Measurements from ENCODE around the gene SENP3. TPM values are rescaled to one million over a fixed set of nuclear protein-coding genes. Genes with fewer than 3 reads are reported as not detected.

Gene SENP3
- total and polyA plus RNA-seq, 2 donors: 44.7 to 54.2 TPM

GRCh38 chr17:7618608-7619007, 56.9 kb downstream of the SENP3 start:
- DNase-seq (ENCODE audit: low read depth in 6 of 9, low spot score in 9 of 9): no peak
- peaks cover 7 to 9% of the 10 kb centered on the region in 2 donors for H3K4me1 ChIP-seq (ENCODE audit: control insufficient read depth in 2 of 2, insufficient read depth in 2 of 2, low read length in 2 of 2)
- H3K9me3 ChIP-seq (ENCODE audit: control insufficient read depth in 2 of 2, insufficient read depth in 1 of 2, low read length in 1 of 2): no peaks in the 10 kb centered on the region
- H3K36me3 ChIP-seq (ENCODE audit: control insufficient read depth in 2 of 2, insufficient read depth in 2 of 2, low read length in 1 of 2): no peaks in the 10 kb centered on the region
- H3K27me3 ChIP-seq (ENCODE audit: control insufficient read depth in 2 of 2, insufficient read depth in 1 of 2, low read length in 1 of 2): no peaks in the 10 kb centered on the region
- no peak overlapping the region for H3K27ac ChIP-seq (ENCODE audit: low read depth in 1 of 2, low read length in 1 of 2)
- no peak overlapping the region for H3K4me3 ChIP-seq (ENCODE audit: low read length in 2 of 2)
- WGBS: 90% methylated on average over 5 of the region's 5 CpGs

GRCh38 chr17:7620835-7621234, 59.1 kb downstream of the SENP3 start:
- H3K9me3 ChIP-seq (ENCODE audit: control insufficient read depth in 2 of 2, insufficient read depth in 1 of 2, low read length in 1 of 2): no peaks in the 10 kb centered on the region
- no peaks in the 10 kb centered on the region for H3K27me3 ChIP-seq (ENCODE audit: control insufficient read depth in 2 of 2, insufficient read depth in 1 of 2, low read length in 1 of 2)
- no peak overlapping the region for H3K4me3 ChIP-seq (ENCODE audit: low read length in 2 of 2)
- 97% methylated on average over 8 of the region's 8 CpGs for WGBS
- no peak for DNase-seq (ENCODE audit: low read depth in 6 of 9, low spot score in 9 of 9)
- H3K27ac ChIP-seq (ENCODE audit: low read depth in 1 of 2, low read length in 1 of 2): no peak overlapping the region
- no peaks in the 10 kb centered on the region for H3K36me3 ChIP-seq (ENCODE audit: control insufficient read depth in 2 of 2, insufficient read depth in 2 of 2, low read length in 1 of 2)
- H3K4me1 ChIP-seq (ENCODE audit: control insufficient read depth in 2 of 2, insufficient read depth in 2 of 2, low read length in 2 of 2): no peaks in the 10 kb centered on the region

Other genes with a start within 250 kb of the SENP3 start
Only the 30 nearest of the 31 such genes appear.
- 12.3 TPM for gene NEURL4, start 232.6 kb upstream of the SENP3 start, total RNA-seq
- gene NEURL4, start 232.6 kb upstream of the SENP3 start, polyA plus RNA-seq: 39.6 TPM
- gene ACAP1, start 225.4 kb upstream of the SENP3 start, total RNA-seq: 167 TPM
- 364 TPM for gene ACAP1, start 225.4 kb upstream of the SENP3 start, polyA plus RNA-seq
- gene KCTD11, start 209.8 kb upstream of the SENP3 start, total RNA-seq: 3.0 TPM
- gene KCTD11, start 209.8 kb upstream of the SENP3 start, polyA plus RNA-seq: 9.9 TPM
- not detected for gene TMEM95, start 206.8 kb upstream of the SENP3 start, total RNA-seq
- gene TMEM95, start 206.8 kb upstream of the SENP3 start, polyA plus RNA-seq: 0.05 TPM
- gene TNK1, start 180.8 kb upstream of the SENP3 start, total RNA-seq: 1.8 TPM
- gene TNK1, start 180.8 kb upstream of the SENP3 start, polyA plus RNA-seq: 7.2 TPM
- gene PLSCR3, start 167.4 kb upstream of the SENP3 start, total RNA-seq: 9.3 TPM
- gene PLSCR3, start 167.4 kb upstream of the SENP3 start, polyA plus RNA-seq: 32.7 TPM
- gene TMEM256, start 157.8 kb upstream of the SENP3 start, total RNA-seq: 109 TPM
- gene TMEM256, start 157.8 kb upstream of the SENP3 start, polyA plus RNA-seq: 152 TPM
- 0.38 TPM for gene NLGN2, start 154.1 kb upstream of the SENP3 start, total RNA-seq
- gene NLGN2, start 154.1 kb upstream of the SENP3 start, polyA plus RNA-seq: 5.6 TPM
- not detected for gene SPEM1, start 141.6 kb upstream of the SENP3 start, total RNA-seq
- not detected for gene SPEM1, start 141.6 kb upstream of the SENP3 start, polyA plus RNA-seq
- not detected for gene SPEM2, start 136.3 kb upstream of the SENP3 start, total RNA-seq
- gene SPEM2, start 136.3 kb upstream of the SENP3 start, polyA plus RNA-seq: 0.02 TPM
- gene SPEM3, start 133.1 kb upstream of the SENP3 start, total RNA-seq: not detected
- not detected for gene SPEM3, start 133.1 kb upstream of the SENP3 start, polyA plus RNA-seq
- gene TMEM102, start 126.5 kb upstream of the SENP3 start, total RNA-seq: 6.8 TPM
- gene TMEM102, start 126.5 kb upstream of the SENP3 start, polyA plus RNA-seq: 5.1 TPM
- 5.8 TPM for gene FGF11, start 122.4 kb upstream of the SENP3 start, total RNA-seq
- gene FGF11, start 122.4 kb upstream of the SENP3 start, polyA plus RNA-seq: 5.5 TPM
- 12.9 TPM for gene CHRNB1, start 116.9 kb upstream of the SENP3 start, total RNA-seq
- 18.5 TPM for gene CHRNB1, start 116.9 kb upstream of the SENP3 start, polyA plus RNA-seq
- 10.9 TPM for gene ZBTB4, start 82.3 kb upstream of the SENP3 start, total RNA-seq
- 29.5 TPM for gene ZBTB4, start 82.3 kb upstream of the SENP3 start, polyA plus RNA-seq
- not detected for gene SLC35G6, start 80.5 kb upstream of the SENP3 start, total RNA-seq
- 0.09 TPM for gene SLC35G6, start 80.5 kb upstream of the SENP3 start, polyA plus RNA-seq
- gene POLR2A, start 77.6 kb upstream of the SENP3 start, total RNA-seq: 23.5 TPM
- gene POLR2A, start 77.6 kb upstream of the SENP3 start, polyA plus RNA-seq: 33.5 TPM
- 4.2 TPM for gene TNFSF12, start 12.9 kb upstream of the SENP3 start, total RNA-seq
- gene TNFSF12, start 12.9 kb upstream of the SENP3 start, polyA plus RNA-seq: 21.3 TPM
- 6.4 TPM for gene TNFSF13, start 3.2 kb upstream of the SENP3 start, total RNA-seq
- gene TNFSF13, start 3.2 kb upstream of the SENP3 start, polyA plus RNA-seq: 19.6 TPM
- 47.0 TPM for gene CD68, start 17.7 kb downstream of the SENP3 start, total RNA-seq
- 124 TPM for gene CD68, start 17.7 kb downstream of the SENP3 start, polyA plus RNA-seq
- gene MPDU1, start 21.9 kb downstream of the SENP3 start, total RNA-seq: 57.8 TPM
- gene MPDU1, start 21.9 kb downstream of the SENP3 start, polyA plus RNA-seq: 48.0 TPM
- 0.94 TPM for gene SOX15, start 28.2 kb downstream of the SENP3 start, total RNA-seq
- 5.2 TPM for gene SOX15, start 28.2 kb downstream of the SENP3 start, polyA plus RNA-seq
- 33.3 TPM for gene FXR2, start 53.0 kb downstream of the SENP3 start, total RNA-seq
- gene FXR2, start 53.0 kb downstream of the SENP3 start, polyA plus RNA-seq: 36.6 TPM
- 31.9 TPM for gene SAT2, start 65.9 kb downstream of the SENP3 start, total RNA-seq
- gene SAT2, start 65.9 kb downstream of the SENP3 start, polyA plus RNA-seq: 163 TPM
- 0.09 TPM for gene SHBG, start 68.2 kb downstream of the SENP3 start, total RNA-seq
- 0.62 TPM for gene SHBG, start 68.2 kb downstream of the SENP3 start, polyA plus RNA-seq
- gene ATP1B2, start 89.0 kb downstream of the SENP3 start, total RNA-seq: 0.05 TPM
- gene ATP1B2, start 89.0 kb downstream of the SENP3 start, polyA plus RNA-seq: 1.3 TPM
- gene TP53, start 125.6 kb downstream of the SENP3 start, total RNA-seq: 34.3 TPM
- gene TP53, start 125.6 kb downstream of the SENP3 start, polyA plus RNA-seq: 31.9 TPM
- gene WRAP53, start 126.6 kb downstream of the SENP3 start, total RNA-seq: 13.2 TPM
- gene WRAP53, start 126.6 kb downstream of the SENP3 start, polyA plus RNA-seq: 14.2 TPM
- gene EFNB3, start 143.3 kb downstream of the SENP3 start, total RNA-seq: 0.52 TPM
- gene EFNB3, start 143.3 kb downstream of the SENP3 start, polyA plus RNA-seq: 0.52 TPM
- 0.14 TPM for gene DNAH2, start 155.8 kb downstream of the SENP3 start, total RNA-seq
- 0.07 TPM for gene DNAH2, start 155.8 kb downstream of the SENP3 start, polyA plus RNA-seq